GM19238 (cell line): Measurements from ENCODE around the gene SLAIN2.
A peak's percentile ranks its signal among the peaks of the same experiment; 100 is the strongest.
"Not testable (repeated sequence)": the region's sequence is repeated elsewhere in the genome, so short reads cannot be mapped to it uniquely, and the experiment has no call there.

Experiments
- DNase-seq: peaks from one replicate; pipeline ENCODE4 v3.0.0; 2011; ENCODE audit warnings: low spot score; ENCODE audit not compliant: insufficient read length

Gene SLAIN2

GRCh38 chr4:48340965-48341775 lies at the start of gene SLAIN2:
Gene SLAIN2, plus strand, starts transcription at chr4:48341529. Its CDS starts 211 bp downstream, at chr4:48341740.
- peak; percentile 91 for DNase-seq

- DNase-seq: not testable (repeated sequence)
Measured at GRCh38 chr4:48292218-48292790, 49.0 kb upstream of the SLAIN2 start.

GRCh38 chr4:48295116-48295515 lies 46.2 kb upstream of the SLAIN2 start:
- no peak for DNase-seq

- DNase-seq: peak; percentile 40
Measured at GRCh38 chr4:48296365-48296764, 45.0 kb upstream of the SLAIN2 start.

- DNase-seq: no peak
Measured at GRCh38 chr4:48297256-48297846, 44.0 kb upstream of the SLAIN2 start.

- DNase-seq: no peak
Measured at GRCh38 chr4:48299560-48299959, 41.8 kb upstream of the SLAIN2 start.

GRCh38 chr4:48300004-48300403 lies 41.3 kb upstream of the SLAIN2 start:
- DNase-seq: no peak

- DNase-seq: no peak
Measured at GRCh38 chr4:48305508-48305907, 35.8 kb upstream of the SLAIN2 start.

- no peak for DNase-seq
Measured at GRCh38 chr4:48307528-48307927, 33.8 kb upstream of the SLAIN2 start.

- no peak for DNase-seq
Measured at GRCh38 chr4:48308901-48309300, 32.4 kb upstream of the SLAIN2 start.

GRCh38 chr4:48311896-48312295 lies 29.4 kb upstream of the SLAIN2 start:
- DNase-seq: no peak

- not testable (repeated sequence) for DNase-seq
Measured at GRCh38 chr4:48314746-48315145, 26.6 kb upstream of the SLAIN2 start.

GRCh38 chr4:48315728-48316630 lies 25.4 kb upstream of the SLAIN2 start:
- DNase-seq: peak; percentile 16

GRCh38 chr4:48321312-48321711 lies 20.0 kb upstream of the SLAIN2 start:
- DNase-seq: no peak

GRCh38 chr4:48322063-48322462 lies 19.3 kb upstream of the SLAIN2 start:
- no peak for DNase-seq

GRCh38 chr4:48324281-48324680 lies 17.0 kb upstream of the SLAIN2 start:
- no peak for DNase-seq

- DNase-seq: no peak
Measured at GRCh38 chr4:48329193-48329592, 12.1 kb upstream of the SLAIN2 start.

- no peak for DNase-seq
Measured at GRCh38 chr4:48329976-48330375, 11.4 kb upstream of the SLAIN2 start.

GRCh38 chr4:48331577-48332330 lies 9.6 kb upstream of the SLAIN2 start:
- DNase-seq: no peak

- no peak for DNase-seq
Measured at GRCh38 chr4:48332661-48333060, 8.7 kb upstream of the SLAIN2 start.

GRCh38 chr4:48333587-48333986 lies 7.7 kb upstream of the SLAIN2 start:
- no peak for DNase-seq
